ENCODE measurements around the gene SPHK1.

DNA sequence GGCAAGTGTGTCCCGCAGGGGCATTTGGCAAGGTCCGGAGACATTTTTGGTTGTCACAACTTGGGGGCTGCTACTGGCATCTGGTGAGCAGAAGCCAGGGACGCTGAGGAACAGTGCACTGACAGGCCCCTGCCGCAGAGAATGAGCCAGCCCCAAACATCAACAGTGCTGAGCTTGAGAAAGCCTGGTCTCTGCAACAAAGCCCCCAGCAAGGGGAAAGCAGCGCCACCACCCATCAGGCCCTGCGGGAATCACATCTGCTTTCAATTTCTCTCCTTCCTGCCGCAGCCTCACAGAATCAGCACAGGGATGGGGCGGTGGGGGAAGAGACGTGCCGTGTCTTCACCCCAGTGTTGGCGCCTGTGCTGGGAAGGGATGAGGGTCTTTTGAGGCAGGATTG is 15.9 kb upstream of the SPHK1 start:
- TF ChIP-seq CTCF (conservative IDR thresholded peaks at IDR 0.05; ENCODE audit: low read length) (no peak), EZH2phosphoT487 (IDR thresholded peaks at IDR 0.05; ENCODE audit: borderline replicate concordance) (no peak)
